Lower lobe of right lung (tissue), 2 donors: Measurements from ENCODE around the gene CORIN. TPM values are rescaled to one million over a fixed set of nuclear protein-coding genes. Genes with fewer than 3 reads are reported as not detected.

Experiments used
- ATAC-seq, 2 donors: fragments of 200-7000 bp; cut with Tn5 transposase; one replicate each; pipeline ENCODE4 v1.9.1; 2020 to 2022; ENCODE audit warnings: mild to moderate bottlenecking in 2 of 2, moderate library complexity in 2 of 2
- DNase-seq: peaks from one replicate; pipeline ENCODE4 v3.0.0-alpha.2; 2020
- H3K27ac ChIP-seq: fragments of 200-600 bp; one replicate; pipeline ENCODE4 v1.8.0; 2022
- H3K27me3 ChIP-seq: fragments of 200-600 bp; one replicate; pipeline ENCODE4 v1.8.0; 2022; ENCODE audit warnings: low read depth
- H3K36me3 ChIP-seq: fragments of 200-600 bp; one replicate; pipeline ENCODE4 v1.8.0; 2022; ENCODE audit warnings: mild to moderate bottlenecking
- H3K4me1 ChIP-seq: fragments of 200-600 bp; one replicate; pipeline ENCODE4 v1.8.0; 2022
- H3K4me3 ChIP-seq: fragments of 200-600 bp; one replicate; pipeline ENCODE4 v1.8.0; 2022; ENCODE audit warnings: mild to moderate bottlenecking
- H3K9me3 ChIP-seq: fragments of 200-600 bp; one replicate; pipeline ENCODE4 v1.8.0; 2022
- CTCF ChIP-seq: fragments of 200-600 bp; IDR thresholded peaks from one replicate; pipeline ENCODE4 v1.8.0; 2022; ENCODE audit warnings: antibody characterized with exemption, mild to moderate bottlenecking
- intact Hi-C: fragments of 100-400 bp; cut with DNase I; formaldehyde crosslinking; loops from one replicate; pipeline ENCODE4 v1.11.0; 2022
- total RNA-seq: library from RNA; stranded (reverse); fragmentation: NEBNext Ultra II Directional; extraction: Animal tissue kit (Norgen Biotek cat#: 25700); gene quantifications from one replicate; pipeline ENCODE4 v1.2.1, GENCODE V29; 2021
- donor health status: DM: no; HTN: yes; CAD: no; lungs with severe emphysema.

Gene CORIN
- total RNA-seq, 1 donor from 2014 or later: 3.9 TPM

DNA sequence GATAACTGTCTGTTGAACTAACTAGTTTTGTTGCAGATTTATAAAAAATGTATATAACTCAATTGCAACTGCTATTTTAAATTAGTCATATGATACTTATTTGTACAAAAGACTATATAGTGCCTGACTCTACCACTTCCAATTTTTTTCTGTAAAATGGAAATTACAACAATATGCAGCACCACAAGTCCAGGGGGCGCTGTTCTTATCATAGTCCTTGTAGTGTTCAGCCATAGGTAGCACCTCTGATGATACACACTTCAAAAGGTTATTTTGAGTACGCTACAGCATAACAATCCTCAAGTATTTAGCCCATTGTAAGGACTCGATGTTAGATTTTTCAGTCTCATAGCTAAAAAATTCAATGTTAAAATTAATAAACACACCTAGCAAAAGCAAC is 174.9 kb downstream of the CORIN start:
- peak; percentile 33 for TF ChIP-seq CTCF
- no peak for ATAC-seq

DNA sequence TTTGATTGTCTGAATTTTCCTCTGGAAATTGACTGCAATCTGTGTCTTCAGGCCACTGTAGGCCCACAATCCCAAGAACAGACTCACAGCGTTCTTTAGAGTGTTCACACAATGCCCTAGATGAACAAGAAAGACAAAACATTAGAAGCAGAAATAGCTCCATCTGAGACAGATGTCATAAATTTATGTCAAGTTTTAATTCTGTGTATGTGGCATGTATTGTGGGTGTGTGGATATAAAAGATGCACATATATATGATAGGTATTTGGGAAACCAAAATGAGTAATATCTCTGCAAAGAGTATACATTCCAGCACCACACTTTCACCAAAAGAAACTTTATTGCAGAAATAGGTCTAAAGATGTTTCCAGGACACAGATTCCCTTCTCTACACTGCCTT is 176.1 kb downstream of the CORIN start:
- Histone ChIP-seq H3K9me3 (no peaks in the 10 kb centered on the region), H3K4me1 (no peaks in the 10 kb centered on the region), H3K27me3 (no peaks in the 10 kb centered on the region), H3K4me3 (no peak overlapping the region), H3K36me3 (no peaks in the 10 kb centered on the region), H3K27ac (no peak overlapping the region)
- no peak for TF ChIP-seq CTCF
- ATAC-seq (no peak), DNase-seq (no peak)
- intact Hi-C loops: no loop called here

More for the DNA sequence above, 174.9 kb downstream of the CORIN start:
- H3K36me3 ChIP-seq: no peaks in the 10 kb centered on the region
- H3K4me1 ChIP-seq: no peaks in the 10 kb centered on the region
- intact Hi-C loops: no loop called here
- no peak overlapping the region for H3K27ac ChIP-seq
- no peaks in the 10 kb centered on the region for H3K27me3 ChIP-seq
- H3K4me3 ChIP-seq: no peak overlapping the region
- no peaks in the 10 kb centered on the region for H3K9me3 ChIP-seq
- no peak for DNase-seq

DNA sequence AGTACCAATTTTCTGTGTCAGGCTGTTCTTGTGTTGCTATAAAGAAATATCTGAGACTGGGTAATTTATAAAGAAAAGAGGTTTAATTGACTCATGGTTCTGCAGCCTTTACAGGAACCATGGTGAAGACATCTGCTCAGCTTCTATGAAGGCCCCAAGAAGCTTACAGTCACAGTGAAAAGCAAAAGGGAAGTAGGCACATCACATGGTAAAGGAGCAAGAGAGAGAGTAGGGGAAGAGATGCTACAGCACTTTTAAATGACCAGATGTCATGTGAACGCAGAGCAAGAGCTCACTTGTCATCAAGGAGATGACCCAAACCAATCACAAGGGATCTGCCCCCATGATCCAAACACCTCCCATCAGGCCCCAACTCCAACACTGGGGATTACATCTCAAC is 178.5 kb downstream of the CORIN start:
- H3K27me3 ChIP-seq: no peaks in the 10 kb centered on the region
- TF ChIP-seq CTCF: no peak
- intact Hi-C loops: no loop called here
- ATAC-seq: no peak
- no peaks in the 10 kb centered on the region for H3K9me3 ChIP-seq
- no peak overlapping the region for H3K27ac ChIP-seq
- H3K36me3 ChIP-seq: no peaks in the 10 kb centered on the region
- DNase-seq: no peak
- no peaks in the 10 kb centered on the region for H3K4me1 ChIP-seq
- H3K4me3 ChIP-seq: no peak overlapping the region

- H3K27me3 ChIP-seq: no peaks in the 10 kb centered on the region
- H3K4me3 ChIP-seq: no peak overlapping the region
- intact Hi-C loops: no loop called here
- no peak overlapping the region for H3K27ac ChIP-seq
- H3K36me3 ChIP-seq: no peaks in the 10 kb centered on the region
- TF ChIP-seq CTCF: no peak
- no peak for DNase-seq
- H3K9me3 ChIP-seq: no peaks in the 10 kb centered on the region
- ATAC-seq: peak in 1 of 2 donors; percentile 57
- H3K4me1 ChIP-seq: no peaks in the 10 kb centered on the region
Observed at GRCh38 chr4:47654972-47655693, 182.7 kb downstream of the CORIN start.

DNA sequence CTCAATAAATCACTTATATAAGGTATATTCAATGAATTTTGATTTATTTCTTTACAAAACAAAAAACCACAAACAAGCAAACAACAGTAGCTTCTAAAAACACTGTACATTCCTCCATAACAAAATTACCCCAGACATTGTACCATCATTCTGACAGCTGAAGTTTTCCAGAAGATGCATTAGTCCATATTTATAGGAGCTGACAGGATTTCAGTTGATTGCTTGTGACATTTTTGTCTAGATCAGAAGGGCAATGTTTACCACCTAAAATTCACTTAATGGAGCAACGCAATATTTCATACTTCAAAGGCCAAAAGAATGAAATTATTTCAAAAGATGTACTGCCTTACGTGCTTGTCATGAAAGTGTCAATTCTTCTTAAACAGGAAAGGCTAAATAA is 185.8 kb downstream of the CORIN start:
- Histone ChIP-seq H3K27me3 (no peaks in the 10 kb centered on the region), H3K27ac (no peak overlapping the region), H3K4me3 (no peak overlapping the region), H3K36me3 (no peaks in the 10 kb centered on the region), H3K4me1 (no peaks in the 10 kb centered on the region), H3K9me3 (no peaks in the 10 kb centered on the region)
- ATAC-seq (no peak), DNase-seq (no peak)
- intact Hi-C loops: no loop called here
- TF ChIP-seq CTCF: no peak
